Nephron (organoid): ENCODE results near the gene ACACB.

Experiments
- H3K27ac Mint-ChIP-seq, 3 experiments: 2 replicates each; pipeline ENCODE4 v1.8.0; 2020; ENCODE audit warnings: mixed read lengths in 3 of 3, mild to moderate bottlenecking in 2 of 3, moderate library complexity in 1 of 3
- H3K27me3 Mint-ChIP-seq: 2 replicates; pipeline ENCODE4 v1.8.0; 2021; ENCODE audit warnings: low read depth, mild to moderate bottlenecking, moderate library complexity, mixed read lengths
- H3K36me3 Mint-ChIP-seq: 2 replicates; pipeline ENCODE4 v1.8.0; 2020; ENCODE audit warnings: low read depth, mixed read lengths
- H3K4me1 Mint-ChIP-seq: 2 replicates; pipeline ENCODE4 v1.8.0; 2020; ENCODE audit warnings: mixed read lengths
- H3K4me3 Mint-ChIP-seq, 3 experiments: 2 replicates each; pipeline ENCODE4 v1.8.0; 2020; ENCODE audit warnings: mild to moderate bottlenecking in 3 of 3, mixed read lengths in 3 of 3, moderate library complexity in 2 of 3
- H3K9me3 Mint-ChIP-seq: 2 replicates; pipeline ENCODE4 v1.8.0; 2020; ENCODE audit warnings: mixed read lengths
- TF ChIP-seq, protein P1 (sequence below), 3 experiments: fragments of 200-600 bp; sonication (generic); IDR thresholded peaks; one replicate each; pipeline ENCODE4 v1.5.0; 2021; ENCODE audit warnings: antibody characterized with exemption in 3 of 3; ENCODE audit not compliant: unreplicated experiment in 3 of 3

The ACACB gene

GRCh38 chr12:109256011-109256410, 139.6 kb downstream of the ACACB start:
- Mint-ChIP-seq H3K4me1 (peaks cover 3% of the 10 kb centered on the region), H3K36me3 (peaks cover 47% of the 10 kb centered on the region), H3K9me3 (peaks cover 18% of the 10 kb centered on the region), H3K4me3 (no peak overlapping the region), H3K27me3 (no peaks in the 10 kb centered on the region), H3K27ac (no peak overlapping the region)
- TF ChIP-seq, protein P1, sequence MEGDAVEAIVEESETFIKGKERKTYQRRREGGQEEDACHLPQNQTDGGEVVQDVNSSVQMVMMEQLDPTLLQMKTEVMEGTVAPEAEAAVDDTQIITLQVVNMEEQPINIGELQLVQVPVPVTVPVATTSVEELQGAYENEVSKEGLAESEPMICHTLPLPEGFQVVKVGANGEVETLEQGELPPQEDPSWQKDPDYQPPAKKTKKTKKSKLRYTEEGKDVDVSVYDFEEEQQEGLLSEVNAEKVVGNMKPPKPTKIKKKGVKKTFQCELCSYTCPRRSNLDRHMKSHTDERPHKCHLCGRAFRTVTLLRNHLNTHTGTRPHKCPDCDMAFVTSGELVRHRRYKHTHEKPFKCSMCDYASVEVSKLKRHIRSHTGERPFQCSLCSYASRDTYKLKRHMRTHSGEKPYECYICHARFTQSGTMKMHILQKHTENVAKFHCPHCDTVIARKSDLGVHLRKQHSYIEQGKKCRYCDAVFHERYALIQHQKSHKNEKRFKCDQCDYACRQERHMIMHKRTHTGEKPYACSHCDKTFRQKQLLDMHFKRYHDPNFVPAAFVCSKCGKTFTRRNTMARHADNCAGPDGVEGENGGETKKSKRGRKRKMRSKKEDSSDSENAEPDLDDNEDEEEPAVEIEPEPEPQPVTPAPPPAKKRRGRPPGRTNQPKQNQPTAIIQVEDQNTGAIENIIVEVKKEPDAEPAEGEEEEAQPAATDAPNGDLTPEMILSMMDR (IDR thresholded peaks at IDR 0.05; ENCODE audit: unreplicated experiment in 3 of 3), result no peak

- H3K4me1 Mint-ChIP-seq, result no peaks in the 10 kb centered on the region
- no peak overlapping the region for H3K27ac Mint-ChIP-seq
- peaks cover 18% of the 10 kb centered on the region for H3K9me3 Mint-ChIP-seq
- no peaks in the 10 kb centered on the region for H3K27me3 Mint-ChIP-seq
- no peak overlapping the region for H3K4me3 Mint-ChIP-seq
- TF ChIP-seq, protein P1 (IDR thresholded peaks at IDR 0.05; ENCODE audit: unreplicated experiment in 3 of 3), result no peak
- peaks cover 39% of the 10 kb centered on the region for H3K36me3 Mint-ChIP-seq
Observed at GRCh38 chr12:109258201-109258600, 141.8 kb downstream of the ACACB start.

GRCh38 chr12:109258607-109259544, 142.5 kb downstream of the ACACB start:
- H3K9me3 Mint-ChIP-seq, result peaks cover 16% of the 10 kb centered on the region
- H3K27me3 Mint-ChIP-seq, result no peaks in the 10 kb centered on the region
- H3K4me1 Mint-ChIP-seq, result no peaks in the 10 kb centered on the region
- H3K27ac Mint-ChIP-seq, result no peak overlapping the region
- TF ChIP-seq, protein P1 (IDR thresholded peaks at IDR 0.05; ENCODE audit: unreplicated experiment in 3 of 3), result no peak
- H3K36me3 Mint-ChIP-seq, result peaks cover 39% of the 10 kb centered on the region
- no peak overlapping the region for H3K4me3 Mint-ChIP-seq

DNA sequence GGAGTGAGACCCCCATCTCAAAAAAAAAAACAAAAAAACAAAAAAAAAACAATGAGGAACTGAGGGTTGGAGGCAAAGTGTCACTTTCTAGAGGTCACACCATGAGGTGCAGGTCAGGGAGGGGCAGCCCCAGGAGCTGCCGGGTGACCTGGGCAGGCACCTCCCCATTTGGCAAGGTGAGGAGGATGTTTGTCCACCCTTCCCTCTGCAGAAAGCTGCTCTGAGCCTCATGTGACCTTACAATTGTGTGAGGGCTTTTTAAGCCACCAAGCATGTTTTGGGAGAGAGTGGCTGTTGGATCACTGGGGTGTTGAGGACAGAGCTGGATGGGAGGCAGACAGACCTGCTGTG, 143.1 kb downstream of the ACACB start:
- Mint-ChIP-seq H3K27ac (no peak overlapping the region), H3K36me3 (peaks cover 37% of the 10 kb centered on the region), H3K27me3 (no peaks in the 10 kb centered on the region), H3K4me3 (no peak overlapping the region), H3K4me1 (no peaks in the 10 kb centered on the region), H3K9me3 (peaks cover 16% of the 10 kb centered on the region)
- TF ChIP-seq, protein P1 (IDR thresholded peaks at IDR 0.05; ENCODE audit: unreplicated experiment in 3 of 3), result no peak

GRCh38 chr12:109261087-109261486, 144.7 kb downstream of the ACACB start:
- Mint-ChIP-seq H3K4me1 (no peaks in the 10 kb centered on the region), H3K9me3 (peaks cover 8% of the 10 kb centered on the region), H3K4me3 (no peak overlapping the region), H3K27ac (no peak overlapping the region), H3K27me3 (no peaks in the 10 kb centered on the region), H3K36me3 (peaks cover 23% of the 10 kb centered on the region)
- TF ChIP-seq, protein P1 (IDR thresholded peaks at IDR 0.05; ENCODE audit: unreplicated experiment in 3 of 3), result no peak

DNA sequence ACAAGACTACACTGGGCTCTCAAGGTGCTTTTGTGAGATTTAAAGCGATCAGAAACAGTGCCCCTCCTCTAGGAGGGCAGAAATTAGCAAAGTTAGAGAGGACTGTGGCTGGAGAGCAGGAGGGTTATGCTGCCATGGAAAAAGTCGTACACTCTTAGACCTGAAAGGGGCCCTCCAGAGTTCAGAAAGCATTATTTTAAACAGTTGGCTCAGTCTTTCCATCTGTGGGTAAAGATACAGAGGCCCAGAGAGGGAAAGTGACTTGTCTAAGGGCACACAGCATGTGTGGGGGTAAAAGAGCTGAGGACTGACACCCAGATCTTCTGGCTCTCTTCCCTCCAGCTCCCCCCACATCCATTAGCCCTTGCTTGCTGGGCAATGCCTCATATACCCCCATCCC, 145.6 kb downstream of the ACACB start:
- H3K27ac Mint-ChIP-seq, result no peak overlapping the region
- H3K27me3 Mint-ChIP-seq, result no peaks in the 10 kb centered on the region
- H3K4me1 Mint-ChIP-seq, result no peaks in the 10 kb centered on the region
- TF ChIP-seq, protein P1 (IDR thresholded peaks at IDR 0.05; ENCODE audit: unreplicated experiment in 3 of 3), result no peak
- H3K9me3 Mint-ChIP-seq, result peaks cover 8% of the 10 kb centered on the region
- no peak overlapping the region for H3K4me3 Mint-ChIP-seq
- H3K36me3 Mint-ChIP-seq, result peaks cover 19% of the 10 kb centered on the region
